ENCODE measurements around the gene STAT3. TPM values are rescaled to one million over a fixed set of nuclear protein-coding genes. Genes with fewer than 3 reads are reported as not detected.

The STAT3 gene
- total and polyA plus RNA-seq, 2 donors (not counting 3 experiments of a cell fraction or from before 2014, with no cell fraction given), result 59.1 to 124 TPM

GRCh38 chr17:42345396-42346073, 42.7 kb downstream of the STAT3 start:
- CTCF ChIA-PET, result no interaction called here

More at GRCh38 chr17:42345396-42346073, 42.7 kb downstream of the STAT3 start:
- Histone ChIP-seq H3K27me3 (ENCODE audit: control insufficient read depth in 2 of 2, insufficient read depth in 2 of 2, low read length in 2 of 2) (no peaks in the 10 kb centered on the region), H3K9ac (replicated peaks; ENCODE audit: extremely low read depth, insufficient read depth, low read length) (no peak overlapping the region), H3K9me1 (replicated peaks; ENCODE audit: control insufficient read depth, extremely low read depth, insufficient read depth, low read length) (no peaks in the 10 kb centered on the region), H3K36me3 (ENCODE audit: control insufficient read depth in 2 of 2, extremely low read depth in 1 of 2, insufficient read depth in 2 of 2, low read length in 2 of 2) (peaks cover 4 to 13% of the 10 kb centered on the region in 2 experiments), H3K4me1 (ENCODE audit: control insufficient read depth, extremely low read depth, insufficient read depth, low read length) (peaks cover 33% of the 10 kb centered on the region), H3K79me2 (ENCODE audit: control insufficient read depth, insufficient read depth, low read length) (peaks cover 25% of the 10 kb centered on the region), H3K4me3 (replicated peaks in 1 of 3; ENCODE audit: insufficient read depth in 1 of 3, low read depth in 1 of 3, low read length in 3 of 3) (no peak overlapping the region), H3K27ac (ENCODE audit: insufficient read depth, low read depth, low read length) (no peak overlapping the region), H3K4me2 (ENCODE audit: insufficient read depth, low read length) (no peak overlapping the region), H2AFZ (ENCODE audit: low read depth, low read length) (no peak overlapping the region), H4K20me1 (replicated peaks; ENCODE audit: control insufficient read depth, extremely low read depth, insufficient read depth, low read length) (no peaks in the 10 kb centered on the region), H3K9me3 (replicated peaks; ENCODE audit: control insufficient read depth, insufficient read depth, low read length) (no peaks in the 10 kb centered on the region)
- DNase-seq (ENCODE audit: low read depth, low spot score), result no peak
- POLR2A ChIA-PET, result no interaction called here
- dilution Hi-C loops (cut with MboI; ENCODE audit: extremely low pct_ligation_motif_present, low sequenced_read_pairs), result loop anchor here (25.0 kb wide), 1 partner anchor 167 kb away; no protein-coding TSS in a partner anchor
- FAIRE-seq, result no peak
- no peak for TF ChIP-seq FOS (IDR thresholded peaks at IDR 0.05; ENCODE audit: borderline replicate concordance, insufficient read depth, low read length)
- TF ChIP-seq POLR2AphosphoS5 (IDR thresholded peaks at IDR 0.05; ENCODE audit: insufficient read depth, low read depth, low read length), result no peak
- TF ChIP-seq CTCF (IDR thresholded peaks at IDR 0.05; ENCODE audit: extremely low read depth in 1 of 2, insufficient read depth in 1 of 2, low read depth in 1 of 2, low read length in 2 of 2), result no peak
- no peak for TF ChIP-seq MAX (IDR thresholded peaks at IDR 0.05; ENCODE audit: insufficient read depth, insufficient read length)
- TF ChIP-seq EZH2 (IDR thresholded peaks at IDR 0.05; ENCODE audit: borderline replicate concordance, low read depth, low read length, severe bottlenecking), result no peak
- no peak for TF ChIP-seq POLR2A (IDR thresholded peaks at IDR 0.05; ENCODE audit: low read depth, low read length)
- no peak for TF ChIP-seq JUN (IDR thresholded peaks at IDR 0.05; ENCODE audit: borderline replicate concordance, insufficient read depth, insufficient read length, low read depth)
- no peak for TF ChIP-seq MYC (IDR thresholded peaks at IDR 0.05; ENCODE audit: low read depth, low read length)
- no peak for TF ChIP-seq GATA2 (IDR thresholded peaks at IDR 0.05; ENCODE audit: insufficient read depth, insufficient read length, low read depth, low read length)
- no TSS peak for BruUV-seq (replicated peaks)
- intact Hi-C loops (cut with micrococcal nuclease), result loop anchor here (5.0 kb wide), 1 partner anchor 42 kb away; the partner anchor contains the start of gene STAT3
